ENCODE measurements around the gene SLC25A26. TPM values are rescaled to one million over a fixed set of nuclear protein-coding genes. Genes with fewer than 3 reads are reported as not detected.
"Not testable (repeated sequence)": the region's sequence is repeated elsewhere in the genome, so short reads cannot be mapped to it uniquely, and the experiment has no call there.

The SLC25A26 gene
- total RNA-seq, 4 donors from 2014 or later, result 13.3 to 29.1 (median 22.8) TPM

- WGBS, result 68% methylated on average over 14 of the region's 14 CpGs
- DNase-seq (ENCODE audit: low spot score in 2 of 2), result no peak
- Histone ChIP-seq H3K9me3 (no peaks in the 10 kb centered on the region), H3K36me3 (peaks cover 37% of the 10 kb centered on the region), H3K27ac (no peak overlapping the region), H3K4me1 (peaks cover 6% of the 10 kb centered on the region), H3K4me3 (no peak overlapping the region), H3K27me3 (no peaks in the 10 kb centered on the region)
- TF ChIP-seq CTCF (IDR thresholded peaks at IDR 0.05) (no peak), POLR2A (IDR thresholded peaks at IDR 0.05) (no peak), EP300 (IDR thresholded peaks at IDR 0.05) (no peak), POLR2AphosphoS5 (IDR thresholded peaks at IDR 0.05) (no peak)
These were observed 195.9 kb downstream of the SLC25A26 start for GRCh38 chr3:66416556-66417304.

GRCh38 chr3:66418475-66418931 lies 197.7 kb downstream of the SLC25A26 start:
- peaks cover 6% of the 10 kb centered on the region for H3K4me1 ChIP-seq
- no peaks in the 10 kb centered on the region for H3K9me3 ChIP-seq
- H3K27me3 ChIP-seq, result no peaks in the 10 kb centered on the region
- no peak overlapping the region for H3K4me3 ChIP-seq
- TF ChIP-seq EP300 (IDR thresholded peaks at IDR 0.05) (no peak), CTCF (IDR thresholded peaks at IDR 0.05) (no peak), POLR2AphosphoS5 (IDR thresholded peaks at IDR 0.05) (no peak), POLR2A (IDR thresholded peaks at IDR 0.05) (no peak)
- no peak overlapping the region for H3K27ac ChIP-seq
- 74% methylated on average over 12 of the region's 12 CpGs for WGBS
- peaks cover 20% of the 10 kb centered on the region for H3K36me3 ChIP-seq
- DNase-seq (ENCODE audit: low spot score in 2 of 2), result no peak

GRCh38 chr3:66419036-66419435 lies 198.2 kb downstream of the SLC25A26 start:
- Histone ChIP-seq H3K4me1 (peaks cover 6% of the 10 kb centered on the region), H3K9me3 (no peaks in the 10 kb centered on the region), H3K27ac (no peak overlapping the region), H3K27me3 (no peaks in the 10 kb centered on the region), H3K36me3 (peaks cover 19% of the 10 kb centered on the region), H3K4me3 (no peak overlapping the region)
- no peak for TF ChIP-seq POLR2AphosphoS5 (IDR thresholded peaks at IDR 0.05)
- no peak for TF ChIP-seq CTCF (IDR thresholded peaks at IDR 0.05)
- TF ChIP-seq POLR2A (IDR thresholded peaks at IDR 0.05), result no peak
- TF ChIP-seq EP300 (IDR thresholded peaks at IDR 0.05), result no peak
- no peak for DNase-seq (ENCODE audit: low spot score in 2 of 2)
- WGBS, result 89% methylated on average over 14 of the region's 14 CpGs

GRCh38 chr3:66421144-66421543 lies 200.3 kb downstream of the SLC25A26 start:
- 94% methylated on average over 3 of the region's 3 CpGs for WGBS

GRCh38 chr3:66421893-66422292 lies 201.1 kb downstream of the SLC25A26 start:
- H3K4me3 ChIP-seq; DNase-seq (ENCODE audit: low spot score in 2 of 2); H3K9me3 ChIP-seq; H3K27ac ChIP-seq; H3K27me3 ChIP-seq; H3K36me3 ChIP-seq: not testable (repeated sequence)
- WGBS, result 98% methylated on average over 3 of the region's 3 CpGs
- peaks cover 20% of the 10 kb centered on the region for H3K4me1 ChIP-seq

More at GRCh38 chr3:66421144-66421543, 200.3 kb downstream of the SLC25A26 start:
- not testable (repeated sequence) for H3K27me3 ChIP-seq; H3K27ac ChIP-seq; H3K4me3 ChIP-seq; DNase-seq (ENCODE audit: low spot score in 2 of 2); H3K36me3 ChIP-seq; H3K9me3 ChIP-seq
- H3K4me1 ChIP-seq, result peaks cover 20% of the 10 kb centered on the region

GRCh38 chr3:66423791-66424190 lies 203.0 kb downstream of the SLC25A26 start:
- 39% methylated on average over 3 of the region's 3 CpGs for WGBS

More at GRCh38 chr3:66423791-66424190, 203.0 kb downstream of the SLC25A26 start:
- Histone ChIP-seq H3K9me3 (no peaks in the 10 kb centered on the region), H3K27ac (no peak overlapping the region), H3K4me3 (no peak overlapping the region), H3K36me3 (no peaks in the 10 kb centered on the region), H3K4me1 (peaks cover 34% of the 10 kb centered on the region), H3K27me3 (no peaks in the 10 kb centered on the region)
- TF ChIP-seq POLR2A (IDR thresholded peaks at IDR 0.05) (no peak), POLR2AphosphoS5 (IDR thresholded peaks at IDR 0.05) (no peak), CTCF (IDR thresholded peaks at IDR 0.05) (no peak), EP300 (IDR thresholded peaks at IDR 0.05) (no peak)
- DNase-seq (ENCODE audit: low spot score in 2 of 2), result no peak
